ENCODE results near the gene NOXO1.

DNA sequence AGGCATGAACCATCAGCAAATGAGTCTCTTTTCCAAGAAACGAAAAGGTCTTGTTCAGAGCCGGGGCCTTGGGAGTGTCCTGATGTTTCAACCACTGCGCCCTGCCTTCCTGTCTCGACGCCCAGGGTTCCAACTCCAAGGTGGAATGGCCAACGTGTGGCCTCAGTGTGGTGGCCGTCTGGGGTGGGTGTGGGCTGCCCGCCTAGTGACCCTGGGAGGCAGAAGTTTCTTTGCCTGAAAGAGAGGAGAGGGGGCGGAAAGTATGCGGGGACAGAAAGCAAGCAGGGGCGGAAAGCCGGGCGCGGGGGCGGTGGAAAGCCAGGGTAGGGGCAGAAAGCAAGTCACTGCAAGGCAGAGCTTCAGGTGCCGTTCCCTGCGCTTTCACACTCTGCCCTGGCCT, 42.4 kb downstream of the NOXO1 start:
- TF ChIP-seq POLR2A (IDR thresholded peaks at IDR 0.05; ENCODE audit: low read length) (no peak), GATA1 (IDR thresholded peaks at IDR 0.05; ENCODE audit: low read depth, low read length) (no peak)
